T-helper 22 cell (primary cell): ENCODE results near the gene MC1R.
"Not testable (repeated sequence)": the region's sequence is repeated elsewhere in the genome, so short reads cannot be mapped to it uniquely, and the experiment has no call there.

Experiments used
- DNase-seq: peaks from one replicate; pipeline ENCODE4 v3.0.0-alpha.2; 2020; ENCODE audit warnings: low read depth

MC1R gene

GRCh38 chr16:89960966-89961365 is 42.3 kb downstream of the MC1R start:
- DNase-seq, result no peak

- DNase-seq, result no peak
Observed at GRCh38 chr16:89961920-89962319, 43.3 kb downstream of the MC1R start.

GRCh38 chr16:89962754-89963498 is 44.3 kb downstream of the MC1R start:
- DNase-seq, result no peak

- DNase-seq, result no peak
Observed at GRCh38 chr16:89964201-89964600, 45.5 kb downstream of the MC1R start.

DNA sequence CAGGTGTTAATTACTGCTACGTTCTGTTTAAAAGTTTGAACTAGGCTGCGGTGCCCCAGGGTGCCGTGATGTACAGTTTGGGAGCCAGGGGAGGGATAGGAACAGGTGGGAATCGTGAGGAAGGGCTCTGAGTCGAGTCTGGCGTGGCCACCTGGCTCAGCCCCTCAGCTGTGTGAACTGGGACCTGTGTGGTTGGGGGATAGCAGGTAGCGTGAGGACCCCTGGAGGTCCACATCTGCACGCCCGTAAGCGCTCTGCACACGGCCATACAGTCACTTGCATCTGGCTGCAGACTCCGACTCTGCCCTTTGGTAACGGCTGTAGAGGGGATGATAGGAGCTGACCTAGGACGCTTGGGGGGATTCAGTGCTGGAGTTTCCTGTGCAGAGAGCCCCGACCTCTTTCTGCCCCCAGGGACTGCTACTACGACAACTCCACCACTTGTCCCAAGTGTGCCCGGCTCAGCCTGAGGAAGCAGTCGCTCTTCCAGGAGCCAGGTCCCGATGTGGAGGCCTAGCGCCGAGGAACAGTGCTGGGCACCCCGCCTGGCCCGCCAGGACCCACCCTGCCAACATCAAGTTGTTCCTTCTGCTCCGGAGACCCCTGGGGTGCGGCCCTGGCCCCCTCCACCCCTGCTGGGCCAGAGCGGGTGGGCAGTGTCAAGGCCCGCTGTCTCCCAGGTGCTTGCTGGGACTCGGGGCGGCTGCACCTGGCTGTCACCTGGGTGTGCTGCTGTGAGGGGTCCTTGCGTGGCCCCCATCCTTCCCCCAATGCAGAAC is 47.0 kb downstream of the MC1R start:
- no peak for DNase-seq

GRCh38 chr16:89966756-89967155 is 48.1 kb downstream of the MC1R start:
- no peak for DNase-seq

GRCh38 chr16:89967436-89967835 is 48.8 kb downstream of the MC1R start:
- DNase-seq, result not testable (repeated sequence)

GRCh38 chr16:89968074-89968473 is 49.4 kb downstream of the MC1R start:
- DNase-seq, result not testable (repeated sequence)

GRCh38 chr16:89969741-89970410 is 51.2 kb downstream of the MC1R start:
- DNase-seq, result no peak
